ENCODE data around the gene NAE1.
"Not testable (repeated sequence)": the region's sequence is repeated elsewhere in the genome, so short reads cannot be mapped to it uniquely, and the experiment has no call there.

NAE1 gene

GRCh38 chr16:66800856-66801255 is 29.9 kb downstream of the NAE1 start:
- DNase-seq, result no peak

DNA sequence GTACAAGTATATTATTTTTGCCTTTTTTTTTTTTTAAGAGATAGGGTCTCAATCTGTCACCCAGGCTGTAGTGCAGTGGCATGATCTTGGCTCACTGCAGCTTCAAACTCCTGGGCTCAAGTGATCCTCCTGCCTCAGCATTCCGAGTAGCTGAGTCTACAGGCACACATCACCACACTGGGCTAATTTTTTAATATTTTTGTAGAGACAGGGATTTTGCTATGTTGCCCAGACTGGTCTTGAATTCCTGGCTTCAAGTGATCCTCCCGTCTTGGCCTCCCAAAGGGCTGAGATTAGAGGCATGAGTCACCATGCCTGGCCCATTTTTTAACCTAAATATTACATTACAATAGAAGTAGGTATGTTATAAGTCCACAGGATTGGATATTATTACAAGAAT is 32.6 kb downstream of the NAE1 start:
- no peak for DNase-seq

GRCh38 chr16:66793984-66794383 is 36.8 kb downstream of the NAE1 start:
- DNase-seq, result not testable (repeated sequence)

DNA sequence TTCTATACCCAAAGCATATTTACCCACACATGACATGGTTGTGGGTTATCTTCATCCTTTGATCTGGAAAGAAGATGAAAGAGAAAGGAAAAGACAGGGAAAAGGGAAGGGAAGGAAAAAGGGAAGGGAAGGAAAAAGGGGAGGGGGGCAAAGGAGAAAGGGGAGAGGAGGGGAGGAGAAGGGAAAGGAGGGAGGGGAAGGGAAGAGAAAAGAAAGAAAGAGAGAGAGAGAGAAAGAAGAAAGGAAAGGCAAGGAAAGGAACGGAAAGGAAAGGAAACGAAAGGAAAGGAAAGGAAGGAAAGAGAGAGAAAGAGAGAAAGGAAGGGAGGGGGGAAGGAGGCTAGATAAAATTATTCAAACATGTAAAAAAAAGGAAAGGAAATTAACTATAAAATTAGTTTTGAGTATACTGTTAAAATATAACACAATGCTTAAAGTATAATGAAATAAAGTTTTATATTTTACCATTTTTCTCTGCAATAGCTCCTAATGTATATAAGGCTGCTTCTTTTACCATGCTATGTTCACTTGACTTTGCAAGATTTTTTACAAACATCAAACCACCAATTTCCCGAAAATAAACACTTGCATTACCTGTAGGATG is 40.5 kb downstream of the NAE1 start:
- DNase-seq, result no peak

DNA sequence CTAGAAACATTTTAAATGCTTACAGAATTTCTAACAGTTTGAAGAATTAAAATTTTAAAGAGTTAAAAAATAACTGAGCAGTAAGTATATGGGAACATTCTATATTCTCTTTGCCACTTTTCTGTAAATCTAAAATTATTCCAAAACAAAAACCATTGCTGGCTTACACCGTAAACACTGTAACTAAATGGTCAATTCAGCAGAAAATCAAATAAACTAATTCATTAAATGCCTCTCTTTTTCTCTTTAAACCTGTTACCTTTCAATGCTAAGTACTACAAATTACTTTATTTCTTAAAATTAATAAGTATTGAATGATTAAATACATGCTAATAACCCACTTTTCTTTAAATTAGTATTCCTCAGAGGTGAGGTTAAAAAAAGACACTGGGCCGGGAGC is 43.3 kb downstream of the NAE1 start:
- no peak for DNase-seq

- DNase-seq, result no peak
Measured at GRCh38 chr16:66786551-66786950, 44.2 kb downstream of the NAE1 start.

GRCh38 chr16:66776457-66776856 is 54.3 kb downstream of the NAE1 start:
- DNase-seq, result no peak

GRCh38 chr16:66774981-66775380 is 55.8 kb downstream of the NAE1 start:
- no peak for DNase-seq

GRCh38 chr16:66758086-66758485 is 72.7 kb downstream of the NAE1 start:
- DNase-seq, result no peak

DNA sequence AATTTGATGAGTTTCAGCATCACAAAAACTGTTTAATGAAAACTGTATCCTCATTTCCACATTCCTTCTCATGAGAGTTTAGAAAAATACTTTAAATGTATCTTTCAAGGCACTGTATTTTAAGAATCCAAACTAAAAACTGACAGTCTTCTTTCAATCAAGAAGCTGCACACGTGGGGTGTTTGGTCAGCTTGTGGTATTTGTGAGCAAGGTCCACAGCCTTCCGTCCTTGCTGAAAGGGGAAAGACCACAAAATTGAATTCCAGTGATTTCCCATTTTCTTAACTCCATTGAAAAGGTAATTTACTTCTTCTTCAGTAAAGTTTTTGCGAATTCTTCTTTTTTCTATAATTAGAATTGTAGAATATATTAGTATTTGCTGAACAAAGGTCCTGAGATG is 76.0 kb downstream of the NAE1 start:
- DNase-seq, result no peak

DNA sequence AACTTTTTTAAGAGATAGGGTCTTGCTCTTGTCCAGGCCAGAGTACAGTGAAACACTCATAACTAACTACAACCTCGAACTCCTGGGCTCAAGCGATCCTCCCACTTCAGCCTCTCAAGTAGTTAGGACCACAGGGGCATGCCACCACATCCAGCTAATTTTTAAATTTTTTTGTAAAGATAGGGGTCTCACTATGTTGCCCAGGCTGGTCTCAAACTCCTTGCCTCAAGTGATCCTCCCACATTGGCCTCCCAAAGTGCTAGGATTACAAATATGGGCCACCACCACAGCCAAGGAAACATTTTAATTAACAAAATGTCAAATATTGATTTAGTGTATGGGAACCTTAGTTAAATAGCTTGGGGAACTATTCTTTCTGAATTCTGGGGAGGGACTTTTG is 76.6 kb downstream of the NAE1 start:
- no peak for DNase-seq

- DNase-seq, result no peak
Measured at GRCh38 chr16:66752958-66753357, 77.8 kb downstream of the NAE1 start.
